ENCODE results near the gene GAP43.
"Not testable (repeated sequence)": the region's sequence is repeated elsewhere in the genome, so short reads cannot be mapped to it uniquely, and the experiment has no call there.

GAP43 gene

GRCh38 chr3:115698851-115699591, 75.7 kb downstream of the GAP43 start:
- DNase-seq (ENCODE audit: low read depth) = no peak

DNA sequence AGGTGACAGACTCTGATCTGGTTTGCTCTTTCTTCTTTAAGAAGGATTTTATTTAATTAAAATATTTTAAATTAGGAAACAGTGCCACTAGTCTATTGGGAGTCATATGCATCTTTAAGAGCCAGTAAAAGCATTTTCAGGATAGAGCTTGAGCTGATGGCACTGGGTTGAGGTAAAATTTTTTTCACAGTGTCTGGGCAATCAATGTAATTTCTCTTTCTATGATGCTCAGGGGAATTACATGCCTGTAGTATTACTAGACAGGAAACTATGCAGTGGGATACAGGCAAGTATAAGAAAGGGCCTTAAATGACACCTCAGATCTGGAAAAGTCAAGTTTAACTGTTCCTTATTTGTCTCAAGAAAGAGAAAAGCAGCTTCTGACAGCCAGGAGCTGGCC, 76.4 kb downstream of the GAP43 start:
- DNase-seq (ENCODE audit: low read depth) = peak; percentile 13

GRCh38 chr3:115702598-115702997, 79.3 kb downstream of the GAP43 start:
- DNase-seq (ENCODE audit: low read depth) = no peak

- no peak for DNase-seq (ENCODE audit: low read depth)
Observed at GRCh38 chr3:115704661-115705338, 81.5 kb downstream of the GAP43 start.

DNA sequence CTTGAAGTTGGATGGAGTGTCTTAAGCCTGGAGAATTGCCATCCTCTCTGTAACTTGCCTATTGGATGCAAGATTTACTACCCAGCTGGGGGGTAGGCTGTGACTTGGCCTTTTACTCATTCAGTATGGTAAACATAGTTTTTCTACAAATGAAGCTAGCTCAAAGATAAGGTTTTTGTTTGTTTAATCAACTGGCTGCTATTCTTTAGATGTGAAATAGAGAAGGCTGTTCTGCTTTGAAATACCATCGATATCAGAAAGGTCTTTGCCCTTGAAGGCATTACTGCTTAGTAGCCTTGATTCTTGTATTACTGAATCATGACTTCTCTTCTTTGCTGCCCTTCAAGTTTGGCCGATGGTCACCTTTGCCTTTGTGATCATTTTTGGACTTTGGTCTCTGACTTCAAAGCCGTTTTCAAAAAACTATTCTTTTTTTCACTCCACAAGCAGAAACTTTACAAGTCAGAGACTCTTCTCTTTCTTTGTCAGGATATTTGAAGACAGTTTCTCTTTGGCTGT, 83.1 kb downstream of the GAP43 start:
- no peak for DNase-seq (ENCODE audit: low read depth)

DNA sequence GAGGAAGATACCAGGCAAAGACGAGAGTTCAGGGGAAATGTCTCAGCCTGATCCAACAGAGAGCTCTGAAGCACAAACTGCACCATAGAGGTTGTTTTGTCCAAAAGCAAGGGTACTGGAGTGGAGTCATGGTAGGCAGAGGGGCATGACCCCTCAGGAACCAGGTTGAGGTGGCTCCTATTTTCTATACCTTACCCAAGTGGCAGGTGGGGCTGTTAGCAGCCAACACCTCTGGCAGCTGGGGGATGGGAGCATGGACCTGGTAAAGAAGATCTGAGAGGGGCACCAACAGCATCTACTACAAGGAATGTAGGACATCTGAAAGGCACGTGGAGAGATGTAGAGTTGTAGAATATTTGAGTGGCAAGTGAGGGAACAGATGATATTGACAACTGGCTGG, 85.2 kb downstream of the GAP43 start:
- DNase-seq (ENCODE audit: low read depth) = no peak

DNA sequence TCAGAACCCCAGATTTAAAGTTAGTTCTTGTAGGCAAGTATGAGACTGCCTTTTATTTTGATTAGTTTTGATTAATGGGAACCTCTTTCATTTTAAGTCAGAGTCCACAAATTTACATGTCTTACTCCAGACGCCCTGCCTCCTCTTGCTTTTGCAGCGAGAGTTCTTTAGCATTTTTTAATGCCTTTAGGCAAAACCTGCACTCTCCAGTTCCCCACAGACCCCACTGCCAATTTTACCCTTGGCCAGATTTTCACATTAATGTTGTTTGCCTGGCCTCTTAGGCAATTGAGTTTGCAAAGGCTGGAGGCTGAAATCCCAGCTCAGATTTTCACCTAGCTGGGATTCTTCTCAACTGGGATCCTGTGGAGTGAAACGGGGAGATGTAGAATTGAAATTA, 85.8 kb downstream of the GAP43 start:
- no peak for DNase-seq (ENCODE audit: low read depth)

DNA sequence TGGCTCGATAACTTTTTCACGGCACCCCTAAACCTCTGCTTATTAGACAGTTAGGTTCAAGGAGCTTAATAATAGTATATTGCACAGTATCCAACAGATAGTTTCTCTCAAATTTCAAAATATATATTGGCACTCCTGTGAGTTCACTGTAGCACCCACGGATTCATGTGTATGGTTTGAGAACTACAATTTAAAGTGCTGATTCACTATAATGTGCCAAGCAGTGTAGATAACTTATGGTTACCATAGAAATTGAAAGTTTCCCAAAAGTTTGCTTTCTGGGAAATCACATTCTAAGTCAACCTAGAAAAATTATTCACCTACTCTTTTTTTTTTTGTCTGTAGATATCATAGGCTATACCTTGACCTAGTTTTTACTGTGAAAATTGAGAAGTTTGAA, 86.6 kb downstream of the GAP43 start:
- no peak for DNase-seq (ENCODE audit: low read depth)

- DNase-seq (ENCODE audit: low read depth) = peak; percentile 16
Observed at GRCh38 chr3:115710799-115711198, 87.5 kb downstream of the GAP43 start.

- no peak for DNase-seq (ENCODE audit: low read depth)
Observed at GRCh38 chr3:115712871-115713270, 89.6 kb downstream of the GAP43 start.

DNA sequence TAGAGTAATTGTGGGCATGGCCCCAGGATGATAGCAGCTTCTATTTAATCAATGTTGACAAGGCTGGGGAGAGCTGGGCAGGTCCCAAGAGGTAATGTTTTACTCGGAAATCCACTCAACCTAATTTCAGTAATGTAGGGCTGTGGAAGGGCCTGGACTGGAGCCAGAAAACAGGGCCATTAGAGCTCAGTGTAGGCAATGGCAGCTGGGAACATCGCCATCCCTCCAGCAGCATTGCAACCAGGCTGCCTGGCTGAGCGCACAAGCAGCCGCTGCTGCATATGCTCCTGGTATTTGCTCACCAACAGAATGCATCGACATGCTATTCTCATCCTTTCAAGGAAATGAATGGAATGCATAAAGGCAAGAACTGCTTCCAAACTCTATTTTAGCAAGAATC, 90.0 kb downstream of the GAP43 start:
- DNase-seq (ENCODE audit: low read depth) = no peak

GRCh38 chr3:115715241-115715745, 92.0 kb downstream of the GAP43 start:
- no peak for DNase-seq (ENCODE audit: low read depth)

DNA sequence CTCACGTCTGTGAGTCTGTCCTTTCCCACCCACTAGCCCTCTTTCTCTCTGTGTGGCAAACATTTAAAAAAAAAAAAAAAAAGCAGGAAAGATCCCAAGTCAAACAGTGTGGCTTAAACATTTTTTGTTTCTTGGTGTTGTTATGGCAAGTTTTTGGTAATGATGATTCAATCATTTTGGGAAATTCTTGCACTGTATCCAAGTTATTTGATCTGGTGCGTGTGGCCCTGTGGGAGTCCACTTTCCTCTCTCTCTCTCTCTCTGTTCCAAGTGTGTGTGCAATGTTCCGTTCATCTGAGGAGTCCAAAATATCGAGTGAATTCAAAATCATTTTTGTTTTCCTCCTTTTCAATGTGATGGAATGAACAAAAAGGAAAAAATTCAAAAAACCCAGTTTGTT, 97.7 kb downstream of the GAP43 start:
- no peak for DNase-seq (ENCODE audit: low read depth)

- no peak for DNase-seq (ENCODE audit: low read depth)
Observed at GRCh38 chr3:115725800-115726199, 102.5 kb downstream of the GAP43 start.

- DNase-seq (ENCODE audit: low read depth) = no peak
Observed at GRCh38 chr3:115727135-115727534, 103.8 kb downstream of the GAP43 start.

DNA sequence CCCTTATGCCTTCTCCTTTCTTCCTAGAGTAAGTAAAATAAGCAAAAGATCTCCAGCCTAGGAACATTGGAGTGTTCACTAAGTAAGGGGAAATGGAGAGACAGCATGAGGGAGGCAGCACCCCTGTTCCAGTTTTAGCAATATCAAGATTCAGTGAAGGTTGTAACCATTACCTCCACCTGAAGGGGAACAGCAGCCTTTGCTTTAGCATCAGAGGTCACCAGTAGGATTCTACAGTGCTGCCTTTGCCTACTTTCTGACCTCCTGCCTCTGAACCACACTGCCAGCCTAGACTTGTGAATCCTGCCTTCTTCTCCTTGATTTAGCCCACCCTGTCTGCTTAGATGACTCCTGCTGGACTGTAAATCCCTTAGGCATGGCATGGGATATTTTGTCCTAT, 104.7 kb downstream of the GAP43 start:
- no peak for DNase-seq (ENCODE audit: low read depth)

- DNase-seq (ENCODE audit: low read depth) = not testable (repeated sequence)
Observed at GRCh38 chr3:115736341-115736740, 113.0 kb downstream of the GAP43 start.

GRCh38 chr3:115741650-115742049, 118.3 kb downstream of the GAP43 start:
- DNase-seq (ENCODE audit: low read depth) = no peak

DNA sequence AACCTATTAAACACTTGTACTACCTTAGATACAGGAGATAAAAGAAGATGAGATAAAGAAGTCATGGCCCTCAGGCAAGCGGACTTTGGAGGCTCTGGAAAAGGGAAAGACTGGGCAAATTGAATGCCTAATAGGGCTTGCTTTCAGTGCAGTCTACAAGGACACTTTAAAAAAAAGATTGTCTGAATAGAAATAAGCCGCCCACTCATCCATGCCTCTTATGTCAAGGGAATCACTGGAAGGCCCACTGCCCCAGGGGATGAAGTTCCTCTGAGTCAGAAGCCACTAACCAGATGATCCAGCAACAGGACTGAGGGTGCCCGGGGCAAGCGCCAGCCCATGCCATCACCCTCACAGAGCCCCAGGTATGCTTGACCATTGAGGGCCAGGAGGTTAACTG, 121.2 kb downstream of the GAP43 start:
- not testable (repeated sequence) for DNase-seq (ENCODE audit: low read depth)

GRCh38 chr3:115752978-115753377, 129.7 kb downstream of the GAP43 start:
- DNase-seq (ENCODE audit: low read depth) = not testable (repeated sequence)

DNA sequence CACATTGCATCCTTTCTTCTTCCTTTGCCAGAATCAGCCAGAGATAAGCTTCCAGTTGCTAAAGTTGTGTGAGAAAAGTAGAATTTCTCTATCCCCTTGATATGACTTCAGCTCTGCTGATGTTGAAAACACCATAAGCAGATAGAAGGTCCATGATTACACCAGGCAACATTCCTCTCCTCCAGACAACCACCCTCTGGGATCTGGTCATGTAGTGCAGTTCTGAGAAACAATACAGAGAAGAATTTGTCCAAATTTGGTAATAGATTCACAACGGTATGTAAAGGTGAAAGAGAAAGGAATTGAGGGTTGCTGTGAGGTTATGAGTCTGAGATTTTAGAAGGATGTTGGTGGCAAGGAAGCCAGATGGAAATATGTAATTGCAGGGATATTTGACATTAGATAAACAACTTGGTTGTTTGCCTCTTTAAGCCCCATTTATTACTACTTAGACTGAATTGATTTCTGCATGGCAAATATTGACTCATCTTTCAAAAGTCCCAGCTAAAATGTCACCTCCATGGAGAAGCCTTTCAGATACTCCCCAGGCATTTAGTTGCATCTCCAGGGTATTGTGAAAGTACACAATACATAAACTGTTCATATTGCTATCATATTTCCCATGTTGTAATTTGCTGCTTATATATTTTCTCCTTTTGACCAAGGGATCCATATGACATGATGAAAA, 134.9 kb downstream of the GAP43 start:
- DNase-seq (ENCODE audit: low read depth) = no peak

GRCh38 chr3:115760716-115761115, 137.4 kb downstream of the GAP43 start:
- no peak for DNase-seq (ENCODE audit: low read depth)

DNA sequence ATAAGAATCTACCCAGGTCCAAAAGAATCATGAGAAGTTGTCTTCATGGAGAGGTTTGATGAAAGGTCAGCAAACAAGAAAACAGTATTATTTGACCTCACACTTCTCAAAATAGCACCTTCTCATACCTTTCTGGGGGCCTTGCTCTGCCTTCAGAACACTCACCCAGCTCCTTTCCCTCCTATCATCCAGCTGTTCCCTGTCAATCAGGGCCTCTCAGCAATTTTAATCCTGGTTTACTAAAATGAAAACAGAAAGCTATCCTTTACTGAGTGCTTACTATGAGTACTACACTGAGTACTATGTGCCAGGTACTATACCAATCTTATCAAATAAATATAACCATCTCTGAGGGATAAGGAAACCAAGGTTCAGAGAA, 138.6 kb downstream of the GAP43 start:
- DNase-seq (ENCODE audit: low read depth) = no peak
